IMR-90 (cell line): ENCODE measurements around the gene CBX8. TPM values are rescaled to one million over a fixed set of nuclear protein-coding genes. Genes with fewer than 3 reads are reported as not detected.

Experiments used
- ATAC-seq: fragments of 200-7000 bp; cut with Tn5 transposase; 2 replicates; pipeline ENCODE4 v1.9.1; 2020; ENCODE audit warnings: low read depth, mild to moderate bottlenecking, moderate library complexity
- BruUV-seq: library from RNA; stranded (reverse); fragments of 400-500 nt; replicated peaks from 2 replicates; lab custom pipeline; 2021; lab: Mats Ljungman, UMichigan
- CTCF ChIA-PET: fragments of 300-600 bp; formaldehyde crosslinking; extraction: SDS; loops from one replicate; lab custom pipeline; 2021; ENCODE audit warnings: antibody characterized with exemption; lab: Yijun Ruan, JAX
- POLR2A ChIA-PET: fragments of 300-600 bp; sonication (Branson Sonifier 250); formaldehyde crosslinking; loops from one replicate; lab custom pipeline; 2022; ENCODE audit warnings: antibody characterized with exemption; ENCODE audit not compliant: unreplicated experiment; lab: Charles Lee
- DNase-seq: peaks from one replicate; pipeline ENCODE4 v3.0.0; 2013
- H2AFZ ChIP-seq: replicated peaks from 2 replicates; pipeline ENCODE3; 2013; ENCODE audit warnings: low read length, mild to moderate bottlenecking; ENCODE audit not compliant: poor library complexity
- H2AK5ac ChIP-seq: 2 replicates; pipeline ENCODE4 v1.6.1; 2013; ENCODE audit warnings: low read depth, low read length, inconsistent platforms
- H2AK9ac ChIP-seq: replicated peaks from 2 replicates; pipeline ENCODE3; 2013; ENCODE audit warnings: mild to moderate bottlenecking, low read depth, low read length, moderate library complexity; ENCODE audit not compliant: poor library complexity
- H2BK120ac ChIP-seq: 2 replicates; pipeline ENCODE4 v1.6.1; 2013; ENCODE audit warnings: low read depth, low read length, inconsistent platforms
- H2BK15ac ChIP-seq: 3 replicates; pipeline ENCODE4 v1.6.1; 2013; ENCODE audit warnings: low read depth, low read length, inconsistent platforms
- H2BK20ac ChIP-seq: 2 replicates; pipeline ENCODE4 v1.6.1; 2013; ENCODE audit warnings: low read depth, mild to moderate bottlenecking, inconsistent platforms, low read length, moderate library complexity
- H2BK5ac ChIP-seq: 2 replicates; pipeline ENCODE4 v1.6.1; 2013; ENCODE audit warnings: mild to moderate bottlenecking, low read depth, low read length, inconsistent platforms; ENCODE audit not compliant: poor library complexity, severe bottlenecking
- H3K14ac ChIP-seq: replicated peaks from 2 replicates; pipeline ENCODE4 v1.6.1; 2013; ENCODE audit warnings: low read depth, low read length, inconsistent platforms
- H3K18ac ChIP-seq: 2 replicates; pipeline ENCODE4 v1.6.1; 2013; ENCODE audit warnings: low read depth, low read length, control low read depth
- H3K23ac ChIP-seq: 2 replicates; pipeline ENCODE4 v1.6.1; 2013; ENCODE audit warnings: low read depth, low read length, inconsistent platforms
- H3K27ac ChIP-seq: 2 replicates; pipeline ENCODE4 v1.5.1; 2013; ENCODE audit warnings: mild to moderate bottlenecking, control low read depth, low read length; ENCODE audit not compliant: insufficient read depth
- H3K27me3 ChIP-seq: 2 replicates; pipeline ENCODE4 v1.6.1; 2013; ENCODE audit warnings: low read length; ENCODE audit not compliant: control insufficient read depth, insufficient read depth
- H3K36me3 ChIP-seq: 2 replicates; pipeline ENCODE4 v1.6.1; 2013; ENCODE audit warnings: low read length, mixed read lengths; ENCODE audit not compliant: control insufficient read depth, insufficient read depth
- H3K4ac ChIP-seq: 2 replicates; pipeline ENCODE4 v1.6.1; 2013; ENCODE audit warnings: low read depth, low read length, inconsistent platforms
- H3K4me1 ChIP-seq: 2 replicates; pipeline ENCODE4 v1.6.1; 2013; ENCODE audit warnings: low read length, mixed read lengths; ENCODE audit not compliant: control insufficient read depth, insufficient read depth
- H3K4me2 ChIP-seq: 2 replicates; pipeline ENCODE4 v1.6.1; 2013; ENCODE audit warnings: low read depth, mild to moderate bottlenecking, control low read depth, low read length, moderate library complexity
- H3K4me3 ChIP-seq: 2 replicates; pipeline ENCODE4 v1.5.1; 2013; ENCODE audit warnings: low read depth, mild to moderate bottlenecking, control low read depth, low read length, moderate library complexity; ENCODE audit not compliant: insufficient read depth
- H3K56ac ChIP-seq: 2 replicates; pipeline ENCODE4 v1.6.1; 2013; ENCODE audit warnings: low read length, inconsistent platforms; ENCODE audit not compliant: insufficient read depth; ENCODE audit errors: extremely low read depth
- H3K79me1 ChIP-seq, 2 experiments: 2 replicates each; pipeline ENCODE4 v1.6.1; 2013; ENCODE audit warnings: low read length in 2 of 2, inconsistent platforms in 1 of 2, low read depth in 1 of 2
- H3K9ac ChIP-seq: 2 replicates; pipeline ENCODE4 v1.6.1; 2013; ENCODE audit warnings: low read depth, low read length, control low read depth
- H3K9me1 ChIP-seq: 2 replicates; pipeline ENCODE4 v1.6.1; 2013; ENCODE audit warnings: low read length, inconsistent platforms; ENCODE audit not compliant: insufficient read depth
- H3K9me3 ChIP-seq: 2 replicates; pipeline ENCODE4 v1.6.1; 2013; ENCODE audit warnings: low read length; ENCODE audit not compliant: control insufficient read depth, insufficient read depth
- H4K20me1 ChIP-seq: 2 replicates; pipeline ENCODE4 v1.6.1; 2013; ENCODE audit warnings: low read length, inconsistent platforms; ENCODE audit not compliant: insufficient read depth
- H4K5ac ChIP-seq: 2 replicates; pipeline ENCODE4 v1.6.1; 2013; ENCODE audit warnings: mild to moderate bottlenecking, low read depth, low read length, control low read depth
- H4K8ac ChIP-seq, 2 experiments: 2 replicates each; pipeline ENCODE4 v1.6.1; 2013; ENCODE audit warnings: low read depth in 2 of 2, low read length in 2 of 2, control low read depth in 1 of 2, inconsistent platforms in 1 of 2
- H4K91ac ChIP-seq: 2 replicates; pipeline ENCODE4 v1.6.1; 2013; ENCODE audit warnings: low read depth, low read length, inconsistent platforms; ENCODE audit not compliant: insufficient read depth
- BHLHE40 ChIP-seq: fragments of 150-350 bp; IDR thresholded peaks from 2 replicates; pipeline ENCODE4 v1.6.1; 2016; ENCODE audit warnings: mild to moderate bottlenecking, low read depth, low read length
- CEBPB ChIP-seq: IDR thresholded peaks from 2 replicates; pipeline ENCODE4 v1.6.1; 2012; ENCODE audit warnings: low read depth, low read length, improper control_type of control experiment
- CHD1 ChIP-seq: IDR thresholded peaks from 2 replicates; pipeline ENCODE4 v1.6.1; 2012; ENCODE audit warnings: low read depth, low read length, improper control_type of control experiment
- CTCF ChIP-seq: conservative IDR thresholded peaks from 2 replicates; pipeline ENCODE4 v1.5.1; 2012; ENCODE audit warnings: mild to moderate bottlenecking, low read depth, low read length, improper control_type of control experiment
- ELK1 ChIP-seq: fragments of 150-350 bp; IDR thresholded peaks from 2 replicates; pipeline ENCODE4 v1.6.1; 2016; ENCODE audit warnings: low read depth, mild to moderate bottlenecking, low read length, moderate library complexity, borderline replicate concordance
- FOS ChIP-seq: fragments of 150-350 bp; IDR thresholded peaks from 2 replicates; pipeline ENCODE4 v1.6.1; 2016; ENCODE audit warnings: low read depth, low read length
- MAFK ChIP-seq: IDR thresholded peaks from 2 replicates; pipeline ENCODE4 v1.6.1; 2012; ENCODE audit warnings: low read depth, low read length, improper control_type of control experiment
- MAZ ChIP-seq: IDR thresholded peaks from 2 replicates; pipeline ENCODE4 v1.6.1; 2012; ENCODE audit warnings: low read depth, mild to moderate bottlenecking, low read length, improper control_type of control experiment, moderate library complexity, borderline replicate concordance
- MXI1 ChIP-seq: IDR thresholded peaks from 2 replicates; pipeline ENCODE4 v1.6.1; 2012; ENCODE audit warnings: low read depth, mild to moderate bottlenecking, low read length, moderate library complexity, borderline replicate concordance
- NFE2L2 ChIP-seq: fragments of 150-350 bp; IDR thresholded peaks from 2 replicates; pipeline ENCODE4 v1.6.1; 2016; ENCODE audit warnings: low read depth, mild to moderate bottlenecking, low read length
- POLR2A ChIP-seq: IDR thresholded peaks from 2 replicates; pipeline ENCODE4 v1.6.1; 2012; ENCODE audit warnings: mild to moderate bottlenecking, low read depth, low read length
- RAD21 ChIP-seq: IDR thresholded peaks from 2 replicates; pipeline ENCODE4 v1.6.1; 2012; ENCODE audit warnings: low read length, improper control_type of control experiment
- RCOR1 ChIP-seq: IDR thresholded peaks from 2 replicates; pipeline ENCODE4 v1.6.1; 2012; ENCODE audit warnings: mild to moderate bottlenecking, low read length, improper control_type of control experiment; ENCODE audit not compliant: insufficient replicate concordance
- RFX5 ChIP-seq: IDR thresholded peaks from 2 replicates; pipeline ENCODE4 v1.8.0; 2012; ENCODE audit warnings: low read depth, mild to moderate bottlenecking, low read length, moderate library complexity
- SMC3 ChIP-seq: fragments of 150-350 bp; IDR thresholded peaks from 2 replicates; pipeline ENCODE4 v1.6.1; 2016; ENCODE audit warnings: low read depth, mild to moderate bottlenecking, antibody characterized with exemption, low read length, moderate library complexity
- USF2 ChIP-seq: fragments of 150-350 bp; IDR thresholded peaks from 2 replicates; pipeline ENCODE4 v1.6.1; 2017; ENCODE audit warnings: mild to moderate bottlenecking, antibody characterized with exemption, low read length, low read depth
- WGBS, 2 experiments: methylation state at CpG; one replicate each; pipeline versions ENCODE4 v1.1.5 to v1.1.7; 2013; ENCODE audit warnings: missing lambda C conversion rate in 2 of 2; ENCODE audit not compliant: insufficient read length in 1 of 2; ENCODE audit errors: extremely low coverage in 2 of 2; 5-methylcytosine and 5-hydroxymethylcytosine counted together
- dilution Hi-C: fragments of 300-500 bp; cut with HindIII; formaldehyde crosslinking; loops from one replicate; pipeline ENCODE4 v1.14.3; 2018; ENCODE audit warnings: low sequenced_read_pairs; ENCODE audit not compliant: unreplicated experiment
- in situ Hi-C: fragments of 300-500 bp; cut with MboI; formaldehyde crosslinking; loops from 3 replicates; pipeline ENCODE4 v1.14.3; 2019; ENCODE audit warnings: low sequenced_read_pairs, inconsistent platforms, mixed read lengths
- intact Hi-C: fragments of 100-400 bp; cut with micrococcal nuclease; formaldehyde crosslinking; loops from 2 replicates; pipeline ENCODE4 v1.10.0; 2022
- polyA plus RNA-seq, 3 experiments: library from polyadenylated mRNA; depleted of rRNA; stranded (reverse); fragments of >200 nt; gene quantifications; 2 replicates each; pipeline ENCODE4 v1.2.3, GENCODE V29; 2012; ENCODE audit warnings: low replicate concordance in 1 of 3
- total RNA-seq: library from RNA; depleted of rRNA; stranded (reverse); fragments of >200 nt; gene quantifications from 2 replicates; pipeline ENCODE4 v1.2.3, GENCODE V29; 2012

Gene CBX8
- total and polyA plus RNA-seq, 2 of the 4 experiments (the other 2 are of a cell fraction): 3.2 to 5.4 TPM

- H3K18ac ChIP-seq: no peak overlapping the region
- no peak overlapping the region for H3K4me3 ChIP-seq
- H3K27ac ChIP-seq: no peak overlapping the region
- no peak overlapping the region for H2AK9ac ChIP-seq
- no peak overlapping the region for H2BK15ac ChIP-seq
- TF ChIP-seq MAFK (no peak), FOS (no peak), CTCF (no peak), RFX5 (no peak), SMC3 (no peak), CHD1 (no peak), MXI1 (no peak), RAD21 (no peak), NFE2L2 (no peak), CEBPB (no peak), RCOR1 (no peak), USF2 (no peak), MAZ (no peak), POLR2A (no peak), BHLHE40 (no peak), ELK1 (no peak)
- no TSS peak for BruUV-seq
- WGBS, 2 experiments: no CpG with 5 or more reads among the region's 6 CpGs
- H3K9ac ChIP-seq: no peak overlapping the region
- H4K8ac ChIP-seq: no peak overlapping the region
- H3K4ac ChIP-seq: no peak overlapping the region
- H3K36me3 ChIP-seq: no peaks in the 10 kb centered on the region
- ChIA-PET POLR2A (no interaction called here), CTCF (interaction anchor here (0.9 kb wide), 1 partner anchor 12 kb away, joined by 4 read pairs; no protein-coding TSS in a partner anchor)
- H4K91ac ChIP-seq: no peak overlapping the region
- H3K27me3 ChIP-seq: peaks cover 34% of the 10 kb centered on the region
- in situ Hi-C loops (loop anchor here (10.0 kb wide), 1 partner anchor 157 kb away; no protein-coding TSS in a partner anchor), dilution Hi-C loops (no loop called here), intact Hi-C loops (no loop called here)
- no peak overlapping the region for H3K4me2 ChIP-seq
- DNase-seq (no peak), ATAC-seq (no peak)
- no peak overlapping the region for H2BK5ac ChIP-seq
- H3K79me1 ChIP-seq: no peaks in the 10 kb centered on the region
- H2BK20ac ChIP-seq: no peak overlapping the region
- H4K5ac ChIP-seq: no peak overlapping the region
- H3K9me3 ChIP-seq: no peaks in the 10 kb centered on the region
- H3K56ac ChIP-seq: no peak overlapping the region
- no peak overlapping the region for H2AFZ ChIP-seq
- no peaks in the 10 kb centered on the region for H3K9me1 ChIP-seq
- no peak overlapping the region for H2AK5ac ChIP-seq
- H4K20me1 ChIP-seq: no peaks in the 10 kb centered on the region
- H2BK120ac ChIP-seq: no peak overlapping the region
- H3K14ac ChIP-seq: no peak overlapping the region
- no peaks in the 10 kb centered on the region; the same call in 1 of the 2 replicates for H3K4me1 ChIP-seq
- no peak overlapping the region for H3K23ac ChIP-seq
These were observed 38.6 kb downstream of the CBX8 start for GRCh38 chr17:79758271-79758670.
